Activated CD4-positive, alpha-beta T cell treated with anti-CD3 and anti-CD28 coated beads, Interleukin-2, amount 10 ng/mL, durations not matched to agents 7 days and 5 days (primary cell): ENCODE measurements around the gene SH3RF2. TPM values are rescaled to one million over a fixed set of nuclear protein-coding genes. Genes with fewer than 3 reads are reported as not detected.
"Not testable (repeated sequence)": the region's sequence is repeated elsewhere in the genome, so short reads cannot be mapped to it uniquely, and the experiment has no call there.

Experiments used
- CTCF ChIA-PET: fragments of 350-600 bp; sonication (Branson Sonifier 250); formaldehyde crosslinking; loops from one replicate; lab custom pipeline; 2021; ENCODE audit warnings: antibody characterized with exemption; lab: Charles Lee
- POLR2A ChIA-PET: fragments of 350-600 bp; sonication (Branson Sonifier 250); formaldehyde crosslinking; loops from one replicate; lab custom pipeline; 2021; ENCODE audit warnings: antibody characterized with exemption; lab: Charles Lee
- DNase-seq: peaks from one replicate; pipeline ENCODE4 v3.0.0-alpha.2; 2020
- H3K27ac Mint-ChIP-seq: one replicate; pipeline ENCODE4 v1.8.0; 2021; ENCODE audit warnings: mild to moderate bottlenecking, moderate library complexity, mixed read lengths
- H3K27me3 Mint-ChIP-seq: one replicate; pipeline ENCODE4 v1.8.0; 2021; ENCODE audit warnings: mixed read lengths
- H3K36me3 Mint-ChIP-seq: one replicate; pipeline ENCODE4 v1.8.0; 2021; ENCODE audit warnings: low read depth, mixed read lengths
- H3K4me1 Mint-ChIP-seq: one replicate; pipeline ENCODE4 v1.8.0; 2021; ENCODE audit warnings: mixed read lengths
- H3K4me3 Mint-ChIP-seq: one replicate; pipeline ENCODE4 v1.8.0; 2021; ENCODE audit warnings: mild to moderate bottlenecking, moderate library complexity, mixed read lengths
- H3K9me3 Mint-ChIP-seq: one replicate; pipeline ENCODE4 v1.8.0; 2021; ENCODE audit warnings: mixed read lengths
- total RNA-seq, 2 experiments: library from RNA; stranded (reverse); gene quantifications; one replicate each; pipeline ENCODE4 v1.2.3, GENCODE V29; 2021

Gene SH3RF2
- total RNA-seq, 2 experiments from 2014 or later = 0.27 to 0.40 TPM

DNA sequence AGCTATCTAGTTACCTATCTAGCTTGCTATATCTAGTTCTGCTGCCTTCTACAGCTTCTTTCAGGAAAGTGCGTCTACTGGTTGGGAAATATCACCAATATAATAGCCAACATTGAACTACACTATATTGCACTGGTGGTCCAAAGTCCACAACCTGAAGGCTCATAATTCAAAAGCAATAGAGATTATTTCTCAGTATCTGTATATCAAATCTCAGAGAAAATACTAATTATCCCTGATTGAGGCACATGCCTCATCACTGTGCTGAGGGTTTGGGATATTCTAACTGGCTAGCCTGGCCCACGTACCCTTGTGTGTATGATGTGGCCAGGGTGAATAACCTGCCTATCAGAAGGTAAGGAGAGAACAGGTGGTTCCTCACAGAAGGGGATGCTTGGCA lies 53.8 kb downstream of the SH3RF2 start:
- H3K4me3 Mint-ChIP-seq = no peak overlapping the region
- H3K27me3 Mint-ChIP-seq = peaks cover 11% of the 10 kb centered on the region
- peaks cover 5% of the 10 kb centered on the region for H3K9me3 Mint-ChIP-seq
- ChIA-PET CTCF (no interaction called here), POLR2A (no interaction called here)
- no peak for DNase-seq
- H3K4me1 Mint-ChIP-seq = no peaks in the 10 kb centered on the region
- no peak overlapping the region for H3K27ac Mint-ChIP-seq
- no peaks in the 10 kb centered on the region for H3K36me3 Mint-ChIP-seq

DNA sequence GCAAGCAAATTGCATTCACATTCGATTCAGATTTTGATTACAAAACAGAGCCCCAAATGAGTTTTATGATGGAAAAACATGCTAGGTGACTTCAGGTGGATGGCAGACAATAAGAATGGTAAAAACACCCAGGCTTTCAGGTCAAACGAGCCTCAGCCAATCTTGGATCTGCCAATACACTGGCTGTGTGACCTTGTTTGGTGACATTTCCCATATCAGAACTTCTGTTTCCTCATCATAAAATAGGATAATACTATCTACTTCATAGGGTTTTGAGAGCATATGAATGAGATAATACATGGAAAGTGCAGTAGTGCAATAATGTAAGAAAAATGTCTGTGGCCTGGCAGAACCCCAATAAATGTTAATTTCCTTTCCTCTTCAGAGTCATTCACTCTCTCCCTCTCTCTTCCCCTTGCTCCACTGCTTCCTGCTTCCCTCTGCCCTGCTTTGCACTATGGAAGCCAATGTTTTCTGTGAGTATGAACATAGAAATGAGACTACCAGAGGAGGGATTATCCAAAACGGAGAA lies 54.7 kb downstream of the SH3RF2 start:
- Mint-ChIP-seq H3K4me3 (no peak overlapping the region), H3K27me3 (peaks cover 9% of the 10 kb centered on the region), H3K36me3 (no peaks in the 10 kb centered on the region), H3K4me1 (no peaks in the 10 kb centered on the region), H3K9me3 (peaks cover 5% of the 10 kb centered on the region), H3K27ac (no peak overlapping the region)
- ChIA-PET POLR2A (no interaction called here), CTCF (interaction anchor here (0.6 kb wide), 1 partner anchor 110 kb away, joined by 3 read pairs; no protein-coding TSS in a partner anchor)
- DNase-seq = no peak

DNA sequence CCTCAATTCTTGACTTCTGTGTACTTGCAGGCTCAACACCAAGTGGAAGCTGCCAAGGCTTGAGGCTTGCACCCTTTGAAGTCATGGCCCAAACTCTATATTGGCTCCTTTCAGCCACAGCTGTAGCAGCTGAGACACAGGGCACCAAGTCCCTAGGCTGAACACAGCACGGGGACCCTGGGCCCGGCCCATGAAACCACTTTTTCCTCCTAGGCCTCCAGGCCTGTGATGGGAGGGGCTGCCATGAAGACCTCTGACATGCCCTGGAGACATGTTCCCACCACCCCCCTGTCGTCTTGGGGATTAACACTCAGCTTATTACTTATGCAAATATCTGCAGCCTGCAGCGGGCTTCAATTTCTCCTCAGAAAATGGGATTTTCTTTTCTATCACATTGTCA lies 57.2 kb downstream of the SH3RF2 start:
- POLR2A ChIA-PET, H3K4me3 Mint-ChIP-seq, H3K9me3 Mint-ChIP-seq, DNase-seq, H3K36me3 Mint-ChIP-seq, H3K4me1 Mint-ChIP-seq, H3K27ac Mint-ChIP-seq: not testable (repeated sequence)
- H3K27me3 Mint-ChIP-seq = peaks cover 14% of the 10 kb centered on the region
- CTCF ChIA-PET = interaction anchor here (1.3 kb wide), 1 partner anchor 10 kb away, joined by 3 read pairs; no protein-coding TSS in a partner anchor

- no peaks in the 10 kb centered on the region for H3K36me3 Mint-ChIP-seq
- peaks cover 7% of the 10 kb centered on the region for H3K27me3 Mint-ChIP-seq
- CTCF ChIA-PET = no interaction called here
- DNase-seq = no peak
- H3K9me3 Mint-ChIP-seq = peaks cover 5% of the 10 kb centered on the region
- H3K4me3 Mint-ChIP-seq = no peak overlapping the region
- H3K4me1 Mint-ChIP-seq = no peaks in the 10 kb centered on the region
- no peak overlapping the region for H3K27ac Mint-ChIP-seq
- POLR2A ChIA-PET = no interaction called here
Observed at GRCh38 chr5:145996135-145996534, 59.8 kb downstream of the SH3RF2 start.

DNA sequence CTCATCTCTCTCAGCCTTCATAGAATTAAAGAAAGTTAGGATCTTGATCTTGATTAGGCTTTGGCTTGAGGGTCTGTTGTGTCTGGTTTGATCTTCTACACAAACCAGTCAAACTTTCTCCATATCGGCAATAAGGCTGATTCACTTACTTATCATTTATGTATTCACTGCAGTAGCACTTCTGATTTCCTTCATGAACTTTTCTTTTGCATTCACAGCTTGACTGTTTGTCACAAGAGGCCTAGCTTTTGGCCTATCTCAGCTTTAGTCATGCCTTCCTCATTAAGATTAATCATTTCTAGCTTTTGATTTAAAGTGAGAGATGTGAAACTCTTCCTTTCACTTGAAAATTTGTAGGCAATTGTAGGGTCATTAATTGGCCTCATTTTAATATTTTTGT lies 62.8 kb downstream of the SH3RF2 start:
- no peaks in the 10 kb centered on the region for H3K4me1 Mint-ChIP-seq
- H3K9me3 Mint-ChIP-seq = no peaks in the 10 kb centered on the region
- H3K4me3 Mint-ChIP-seq = no peak overlapping the region
- H3K27me3 Mint-ChIP-seq = peaks cover 11% of the 10 kb centered on the region
- ChIA-PET CTCF (no interaction called here), POLR2A (no interaction called here)
- no peaks in the 10 kb centered on the region for H3K36me3 Mint-ChIP-seq
- DNase-seq = no peak
- no peak overlapping the region for H3K27ac Mint-ChIP-seq

DNA sequence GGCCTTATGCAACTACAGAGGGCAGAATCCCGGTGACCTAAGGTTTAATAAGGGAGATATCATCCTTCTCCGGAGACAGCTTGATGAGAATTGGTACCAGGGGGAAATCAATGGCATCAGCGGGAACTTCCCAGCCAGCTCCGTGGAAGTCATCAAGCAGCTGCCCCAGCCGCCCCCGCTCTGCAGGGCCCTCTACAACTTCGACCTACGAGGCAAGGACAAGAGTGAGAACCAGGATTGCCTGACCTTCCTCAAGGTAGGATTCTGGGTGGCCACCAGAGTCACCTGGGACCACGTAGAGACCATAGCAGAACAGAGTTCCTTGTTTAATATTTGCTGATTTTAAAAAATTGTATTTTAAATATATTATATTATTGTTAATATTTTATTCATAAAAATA lies 63.7 kb downstream of the SH3RF2 start:
- Mint-ChIP-seq H3K27me3 (peaks cover 11% of the 10 kb centered on the region), H3K9me3 (no peaks in the 10 kb centered on the region), H3K4me3 (no peak overlapping the region), H3K27ac (no peak overlapping the region), H3K4me1 (no peaks in the 10 kb centered on the region), H3K36me3 (no peaks in the 10 kb centered on the region)
- ChIA-PET POLR2A (no interaction called here), CTCF (no interaction called here)
- no peak for DNase-seq

DNA sequence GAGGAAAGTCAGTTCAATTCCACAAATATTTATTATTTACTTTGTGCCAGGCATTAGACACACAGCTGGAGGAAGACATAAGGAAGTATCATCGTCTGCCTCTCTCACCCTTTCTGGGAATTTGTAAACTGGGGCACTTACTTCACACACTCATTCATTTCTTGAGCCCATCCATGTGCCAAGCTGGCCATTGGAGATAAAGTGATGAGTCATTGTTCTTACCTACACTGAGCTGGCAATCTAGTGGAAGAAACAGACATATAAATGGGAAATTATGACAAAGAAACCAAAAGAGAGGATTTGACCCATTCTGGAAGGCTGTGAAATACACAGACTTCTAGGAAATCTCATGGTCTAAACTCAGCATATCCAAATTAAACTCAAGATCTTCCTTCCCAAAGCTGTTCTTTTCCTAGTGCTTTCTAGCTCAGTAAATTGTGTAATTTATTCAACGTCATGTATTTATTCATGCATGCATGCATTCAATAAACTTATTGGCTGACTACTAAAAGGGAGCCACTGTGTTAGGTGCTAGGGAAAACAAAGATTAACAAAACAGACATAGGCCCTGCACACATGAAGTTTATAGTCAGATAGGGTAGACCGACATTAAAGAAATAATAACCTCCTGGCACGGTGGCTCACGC lies 65.3 kb downstream of the SH3RF2 start:
- Mint-ChIP-seq H3K36me3 (no peaks in the 10 kb centered on the region), H3K27ac (no peak overlapping the region), H3K4me3 (no peak overlapping the region), H3K27me3 (peaks cover 14% of the 10 kb centered on the region), H3K9me3 (no peaks in the 10 kb centered on the region), H3K4me1 (no peaks in the 10 kb centered on the region)
- POLR2A ChIA-PET = no interaction called here
- CTCF ChIA-PET = interaction anchor here (0.6 to 0.7 kb wide), 2 partner anchors 132 to 593 kb away, joined by 3 read pairs; no protein-coding TSS in a partner anchor
- DNase-seq = no peak

- Mint-ChIP-seq H3K27me3 (peaks cover 9% of the 10 kb centered on the region), H3K9me3 (no peaks in the 10 kb centered on the region), H3K27ac (no peak overlapping the region), H3K4me1 (no peaks in the 10 kb centered on the region), H3K4me3 (no peak overlapping the region), H3K36me3 (no peaks in the 10 kb centered on the region)
- ChIA-PET POLR2A (no interaction called here), CTCF (interaction anchor here (0.6 to 0.7 kb wide), 2 partner anchors 133 to 594 kb away, joined by 3 read pairs; no protein-coding TSS in a partner anchor)
- no peak for DNase-seq
Observed at GRCh38 chr5:146002491-146002890, 66.1 kb downstream of the SH3RF2 start.

GRCh38 chr5:146003852-146004251 lies 67.5 kb downstream of the SH3RF2 start:
- POLR2A ChIA-PET = no interaction called here
- no peak overlapping the region for H3K27ac Mint-ChIP-seq
- no peak for DNase-seq
- H3K9me3 Mint-ChIP-seq = no peaks in the 10 kb centered on the region
- H3K27me3 Mint-ChIP-seq = peaks cover 10% of the 10 kb centered on the region
- no peaks in the 10 kb centered on the region for H3K36me3 Mint-ChIP-seq
- H3K4me1 Mint-ChIP-seq = no peaks in the 10 kb centered on the region
- H3K4me3 Mint-ChIP-seq = no peak overlapping the region
- CTCF ChIA-PET = no interaction called here

DNA sequence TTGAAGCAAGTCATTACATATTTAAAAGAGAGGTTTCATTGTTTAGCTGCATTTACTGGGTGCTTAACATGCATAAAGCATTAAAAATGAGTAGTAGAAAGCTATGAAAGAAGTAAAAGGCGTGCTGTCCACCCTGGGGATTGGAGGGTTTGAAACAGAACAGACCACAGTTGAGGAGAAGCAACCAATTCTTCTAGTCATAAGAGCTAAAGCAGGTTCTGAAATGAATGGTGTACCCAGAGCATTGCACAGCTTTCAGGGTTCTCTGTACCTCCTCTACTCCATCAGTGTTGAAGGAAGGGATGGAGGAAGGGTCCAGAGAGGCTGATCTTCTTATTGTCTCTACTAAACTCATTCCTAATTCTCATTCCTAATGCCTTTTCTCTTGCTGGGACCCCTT lies 68.9 kb downstream of the SH3RF2 start:
- H3K27me3 Mint-ChIP-seq = peaks cover 10% of the 10 kb centered on the region
- H3K36me3 Mint-ChIP-seq = no peaks in the 10 kb centered on the region
- H3K9me3 Mint-ChIP-seq = no peaks in the 10 kb centered on the region
- H3K27ac Mint-ChIP-seq = no peak overlapping the region
- H3K4me1 Mint-ChIP-seq = no peaks in the 10 kb centered on the region
- DNase-seq = no peak
- ChIA-PET CTCF (no interaction called here), POLR2A (no interaction called here)
- H3K4me3 Mint-ChIP-seq = no peak overlapping the region

- Mint-ChIP-seq H3K27me3 (peaks cover 10% of the 10 kb centered on the region), H3K9me3 (no peaks in the 10 kb centered on the region), H3K4me1 (no peaks in the 10 kb centered on the region), H3K4me3 (no peak overlapping the region), H3K27ac (no peak overlapping the region), H3K36me3 (no peaks in the 10 kb centered on the region)
- POLR2A ChIA-PET = no interaction called here
- CTCF ChIA-PET = no interaction called here
- DNase-seq = no peak
Observed at GRCh38 chr5:146005723-146006122, 69.3 kb downstream of the SH3RF2 start.

GRCh38 chr5:146006470-146007190 lies 70.3 kb downstream of the SH3RF2 start:
- H3K4me3 Mint-ChIP-seq = no peak overlapping the region
- no peak overlapping the region for H3K27ac Mint-ChIP-seq
- DNase-seq = no peak
- H3K36me3 Mint-ChIP-seq = no peaks in the 10 kb centered on the region
- POLR2A ChIA-PET = no interaction called here
- no peaks in the 10 kb centered on the region for H3K4me1 Mint-ChIP-seq
- no peaks in the 10 kb centered on the region for H3K9me3 Mint-ChIP-seq
- CTCF ChIA-PET = no interaction called here
- H3K27me3 Mint-ChIP-seq = peaks cover 10% of the 10 kb centered on the region

DNA sequence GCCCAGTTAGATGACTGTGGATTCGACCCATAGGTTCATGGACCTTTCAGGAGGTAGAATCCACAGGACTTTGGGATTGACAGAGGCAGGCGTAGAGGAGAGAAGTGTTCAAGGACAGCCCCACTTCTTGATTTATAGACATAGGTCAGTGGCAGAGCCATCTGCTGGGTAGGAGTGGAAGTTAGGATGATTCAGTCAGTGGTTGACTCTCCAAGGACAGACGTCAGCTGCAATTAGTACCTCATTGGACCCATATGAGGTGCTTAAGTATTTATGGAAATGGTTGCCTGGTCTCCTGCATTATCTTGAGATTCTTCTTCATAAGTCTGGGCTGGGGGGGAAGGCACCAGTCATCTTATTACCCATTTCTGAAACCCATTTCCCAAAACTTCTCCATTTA lies 70.9 kb downstream of the SH3RF2 start:
- CTCF ChIA-PET = no interaction called here
- POLR2A ChIA-PET = no interaction called here
- DNase-seq = no peak
- Mint-ChIP-seq H3K36me3 (no peaks in the 10 kb centered on the region), H3K9me3 (no peaks in the 10 kb centered on the region), H3K4me3 (no peak overlapping the region), H3K27me3 (peaks cover 10% of the 10 kb centered on the region), H3K4me1 (no peaks in the 10 kb centered on the region), H3K27ac (no peak overlapping the region)
